A549 (cell line): ENCODE measurements around the gene RRBP1. TPM values are rescaled to one million over a fixed set of nuclear protein-coding genes. Genes with fewer than 3 reads are reported as not detected.

Experiments used
- ATAC-seq, 2 experiments: fragments of 200-7000 bp in 1 of 2; fragments of >200 bp in 1 of 2; cut with Nextera tagmentation in 1 of 2; cut with Tn5 transposase in 1 of 2; 3 replicates each; pipeline versions ENCODE4 v1.8.0 to v1.9.1; 2018 to 2020; ENCODE audit warnings: mild to moderate bottlenecking in 1 of 2, moderate library complexity in 1 of 2
- CTCF ChIA-PET: fragments of 300-600 bp; sonication (Branson Sonifier 250); formaldehyde crosslinking; extraction: SDS; loops from one replicate; lab custom pipeline; 2021; ENCODE audit warnings: antibody characterized with exemption, inconsistent platforms; lab: Yijun Ruan, JAX
- POLR2A ChIA-PET: fragments of 350-600 bp; formaldehyde crosslinking; extraction: SDS; loops from one replicate; lab custom pipeline; 2021; ENCODE audit warnings: antibody characterized with exemption, inconsistent platforms; lab: Yijun Ruan, JAX
- DNase-seq, 2 experiments: peaks; one replicate each; pipeline versions ENCODE4 v3.0.0 to v3.0.0-alpha.2; 2011 to 2016; ENCODE audit warnings: low read depth in 1 of 2, low spot score in 1 of 2
- FAIRE-seq: peaks from 2 replicates; lab custom pipeline; 2011; peaks lifted over from hg19 to GRCh38; lab: Jason Lieb, UNC
- H3K27ac ChIP-seq, 2 experiments: fragments of >200 bp; sonication (Bioruptor Twin); formaldehyde crosslinking; 3 replicates each; pipeline ENCODE4 v1.5.1; 2016 to 2017
- H3K4me1 ChIP-seq: fragments of >200 bp; sonication (Bioruptor Twin); formaldehyde crosslinking; 3 replicates; pipeline ENCODE4 v1.6.1; 2016
- H3K4me2 ChIP-seq: fragments of >200 bp; sonication (Bioruptor Twin); formaldehyde crosslinking; 3 replicates; pipeline ENCODE4 v1.6.1; 2016
- H3K4me3 ChIP-seq: fragments of >200 bp; sonication (Bioruptor Twin); formaldehyde crosslinking; 3 replicates; pipeline ENCODE4 v1.5.1; 2016
- H3K9me3 ChIP-seq: fragments of >200 bp; sonication (Bioruptor Twin); formaldehyde crosslinking; 3 replicates; pipeline ENCODE4 v1.6.1; 2016
- BCL3 ChIP-seq: fragments of >200 bp; sonication (Bioruptor Twin); formaldehyde crosslinking; IDR thresholded peaks from 3 replicates; pipeline ENCODE4 v1.6.1; 2016
- EHF ChIP-seq: fragments of 250-450 bp; sonication (Bioruptor Pico); IDR thresholded peaks from 2 replicates; pipeline ENCODE4 v1.5.0; 2020; ENCODE audit warnings: mild to moderate bottlenecking
- ELK1 ChIP-seq: fragments of 150-350 bp; IDR thresholded peaks from 2 replicates; pipeline ENCODE4 v1.6.1; 2014; ENCODE audit warnings: low read depth, mild to moderate bottlenecking, low read length
- ESRRA ChIP-seq: fragments of 150-350 bp; IDR thresholded peaks from 2 replicates; pipeline ENCODE4 v1.6.1; 2014; ENCODE audit warnings: mild to moderate bottlenecking, low read length, borderline replicate concordance
- HDAC2 ChIP-seq: fragments of 200-600 bp; sonication (generic); IDR thresholded peaks from 2 replicates; pipeline ENCODE4 v1.6.1; 2016
- HES2 ChIP-seq: fragments of >200 bp; sonication (Bioruptor Twin); formaldehyde crosslinking; IDR thresholded peaks from 2 replicates; pipeline ENCODE4 v1.6.1; 2016
- HEYL ChIP-seq: fragments of 250-450 bp; sonication (Bioruptor Pico); IDR thresholded peaks from 2 replicates; pipeline ENCODE4 v1.8.0; 2021; ENCODE audit warnings: mild to moderate bottlenecking, moderate library complexity
- HOXA7 ChIP-seq: fragments of 250-450 bp; sonication (Bioruptor Pico); IDR thresholded peaks from 2 replicates; pipeline ENCODE4 v1.5.0; 2020; ENCODE audit warnings: mild to moderate bottlenecking, moderate library complexity
- HOXB5 ChIP-seq: fragments of 250-450 bp; sonication (Bioruptor Pico); IDR thresholded peaks from 2 replicates; pipeline ENCODE4 v1.5.0; 2020; ENCODE audit warnings: mild to moderate bottlenecking, moderate library complexity
- JUNB ChIP-seq: fragments of >200 bp; sonication (Bioruptor Twin); formaldehyde crosslinking; IDR thresholded peaks from 2 replicates; pipeline ENCODE4 v1.6.1; 2016
- KDM5A ChIP-seq: fragments of 200-600 bp; sonication (generic); IDR thresholded peaks from 2 replicates; pipeline ENCODE4 v1.6.1; 2016; ENCODE audit warnings: antibody characterized with exemption, mild to moderate bottlenecking
- MYC ChIP-seq: IDR thresholded peaks from 2 replicates; pipeline ENCODE4 v1.6.1; 2012; ENCODE audit warnings: mild to moderate bottlenecking, inconsistent platforms, low read length, improper control_type of control experiment, borderline replicate concordance
- NR3C1 ChIP-seq: fragments of >200 bp; sonication (Bioruptor Twin); formaldehyde crosslinking; IDR thresholded peaks from 3 replicates; pipeline ENCODE4 v1.6.1; 2017
- PBX3 ChIP-seq: IDR thresholded peaks from 2 replicates; pipeline ENCODE4 v1.6.1; 2012
- POLR2A ChIP-seq: IDR thresholded peaks from 2 replicates; pipeline ENCODE4 v1.6.1; 2012; ENCODE audit warnings: mild to moderate bottlenecking, low read length
- POLR2AphosphoS2 ChIP-seq: conservative IDR thresholded peaks from 2 replicates; pipeline ENCODE4 v1.6.1; 2012; ENCODE audit warnings: low read length, improper control_type of control experiment, inconsistent platforms
- RAD21 ChIP-seq, 2 experiments: fragments of >200 bp in 1 of 2; sonication (Bioruptor Twin) in 1 of 2; formaldehyde crosslinking in 1 of 2; IDR thresholded peaks in 1 of 2; conservative IDR thresholded peaks in 1 of 2; 2 replicates in 1 of 2; 3 replicates in 1 of 2; pipeline ENCODE4 v1.6.1; 2012 to 2018; ENCODE audit warnings: inconsistent platforms in 1 of 2
- RFX5 ChIP-seq: fragments of 450-650 bp; IDR thresholded peaks from 2 replicates; pipeline ENCODE4 v1.7.1; 2014; ENCODE audit warnings: antibody characterized with exemption, mild to moderate bottlenecking, moderate library complexity
- RNF2 ChIP-seq: fragments of 200-600 bp; sonication (generic); IDR thresholded peaks from 2 replicates; pipeline ENCODE4 v1.6.1; 2016; ENCODE audit warnings: low read depth, mild to moderate bottlenecking, antibody characterized with exemption, moderate library complexity, borderline replicate concordance
- TFCP2L1 ChIP-seq: fragments of 250-450 bp; sonication (Bioruptor Pico); IDR thresholded peaks from 2 replicates; pipeline ENCODE4 v1.5.0; 2021; ENCODE audit warnings: mild to moderate bottlenecking
- USF2 ChIP-seq: fragments of 450-650 bp; IDR thresholded peaks from 2 replicates; pipeline ENCODE4 v1.6.1; 2014; ENCODE audit warnings: antibody characterized with exemption
- ZFP36 ChIP-seq: fragments of 450-650 bp; IDR thresholded peaks from 2 replicates; pipeline ENCODE4 v1.6.1; 2014; ENCODE audit warnings: borderline replicate concordance; ENCODE audit not compliant: partially characterized antibody
- WGBS: methylation state at CpG from one replicate; pipeline ENCODE4 v1.1.6; 2017; ENCODE audit errors: missing lambda C conversion rate; 5-methylcytosine and 5-hydroxymethylcytosine counted together
- polyA plus RNA-seq, 4 experiments: library from polyadenylated mRNA; depleted of rRNA in 3 of 4; stranded (reverse); fragments of >200 nt; fragmentation: RNase III in 1 of 4; extraction: RNeasy Plus Mini Kit Qiagen cat#74134 plus additional on column Dnase treatment in 1 of 4; gene quantifications; 2 replicates in 3 of 4; 3 replicates in 1 of 4; pipeline ENCODE4 v1.2.3, GENCODE V29; 2011 to 2017

RRBP1 gene
- polyA plus RNA-seq, 2 of the 4 experiments (the other 2 are of a cell fraction), result 51.6 to 79.6 TPM

- TF ChIP-seq EHF (CRISPR knock-in tag), result no peak
- TF ChIP-seq HEYL, result no peak
- TF ChIP-seq RFX5, result no peak
- TF ChIP-seq HOXB5 (CRISPR knock-in tag), result no peak
- no peak for TF ChIP-seq POLR2A
Observed at GRCh38 chr20:17646961-17647301, 35.1 kb downstream of the RRBP1 start (continued).

- ChIA-PET CTCF (interaction anchor here (1.0 to 5.0 kb wide), 14 partner anchors 9 to 293 kb away, joined by 3 to 36 read pairs (median 4); no protein-coding TSS in a partner anchor), POLR2A (no interaction called here)
- DNase-seq (no peak), ATAC-seq (no peak), FAIRE-seq (no peak)
- WGBS, result 84% methylated on average over 14 of the region's 14 CpGs
- Histone ChIP-seq H3K4me3 (no peak overlapping the region), H3K9me3 (no peaks in the 10 kb centered on the region), H3K27ac (no peak overlapping the region), H3K4me2 (no peak overlapping the region), H3K4me1 (peaks cover 13% of the 10 kb centered on the region)
- no peak for TF ChIP-seq USF2
- no peak for TF ChIP-seq HES2
- TF ChIP-seq POLR2AphosphoS2, result no peak
- TF ChIP-seq TFCP2L1 (CRISPR knock-in tag), result no peak
- TF ChIP-seq HDAC2, result no peak
- TF ChIP-seq JUNB, result no peak
- TF ChIP-seq, all 56 proteins: peak for 0
Observed at GRCh38 chr20:17646209-17646960, 35.7 kb downstream of the RRBP1 start.

- FAIRE-seq, result no peak
- Histone ChIP-seq H3K27ac (no peak overlapping the region), H3K4me1 (peaks cover 6% of the 10 kb centered on the region; the same call in 2 of the 3 replicates), H3K4me2 (no peak overlapping the region), H3K4me3 (no peak overlapping the region), H3K9me3 (no peaks in the 10 kb centered on the region)
- no peak for TF ChIP-seq NR3C1
- TF ChIP-seq POLR2A, result no peak
- TF ChIP-seq ESRRA, result no peak
- no peak for TF ChIP-seq KDM5A
- no peak; the same call in 1 of the 2 replicates for TF ChIP-seq PBX3
- TF ChIP-seq BCL3, result no peak
- TF ChIP-seq RNF2, result no peak
- no peak for TF ChIP-seq RAD21 (conservative IDR thresholded peaks at IDR 0.05 in 1 of 2, IDR thresholded peaks at IDR 0.05 in 1 of 2)
- TF ChIP-seq ZFP36, result no peak
- TF ChIP-seq MYC, result no peak
- TF ChIP-seq TFCP2L1 (CRISPR knock-in tag), result no peak
- TF ChIP-seq ELK1, result no peak
- TF ChIP-seq HOXA7 (CRISPR knock-in tag), result no peak
- POLR2A ChIA-PET, result no interaction called here
- ATAC-seq, result no peak
- CTCF ChIA-PET, result interaction anchor here (1.0 to 4.2 kb wide), 11 partner anchors 9 to 292 kb away, joined by 3 to 22 read pairs (median 4); no protein-coding TSS in a partner anchor
- DNase-seq, result no peak
- 93% methylated on average over 9 of the region's 10 CpGs for WGBS
Observed at GRCh38 chr20:17645546-17646208, 36.4 kb downstream of the RRBP1 start.
